A673 (cell line): ENCODE results near the gene BSDC1. TPM values are rescaled to one million over a fixed set of nuclear protein-coding genes. Genes with fewer than 3 reads are reported as not detected.

ENCODE experiments used
- BruUV-seq: library from RNA; stranded (reverse); fragments of 400-500 nt; replicated peaks from 2 replicates; lab custom pipeline; 2021; lab: Mats Ljungman, UMichigan
- CTCF ChIA-PET: fragments of 300-600 bp; sonication (Branson Sonifier 250); formaldehyde crosslinking; loops from one replicate; lab custom pipeline; 2022; ENCODE audit warnings: antibody characterized with exemption; lab: Charles Lee
- POLR2A ChIA-PET: fragments of 300-600 bp; sonication (Branson Sonifier 250); formaldehyde crosslinking; loops from one replicate; lab custom pipeline; 2022; ENCODE audit warnings: antibody characterized with exemption; ENCODE audit not compliant: low non-redundant PET; lab: Charles Lee
- DNase-seq: peaks from one replicate; pipeline ENCODE4 v3.0.0-alpha.2; 2015; ENCODE audit warnings: low spot score
- H3K27ac ChIP-seq: fragments of 200-600 bp; sonication (generic); 2 replicates; pipeline ENCODE4 v1.5.1; 2016; ENCODE audit warnings: mixed run types, low read depth, mild to moderate bottlenecking, mixed read lengths, antibody characterized with exemption, low read length; ENCODE audit not compliant: poor library complexity, severe bottlenecking
- H3K27me3 ChIP-seq: fragments of 200-600 bp; sonication (generic); replicated peaks from 2 replicates; pipeline ENCODE4 v1.6.1; 2017; ENCODE audit warnings: mixed run types, low read depth, mild to moderate bottlenecking, mixed read lengths, antibody characterized with exemption, low read length; ENCODE audit not compliant: insufficient read depth, poor library complexity
- H3K36me3 ChIP-seq: fragments of 200-600 bp; sonication (generic); 2 replicates; pipeline ENCODE4 v1.6.1; 2016; ENCODE audit warnings: mixed run types, mild to moderate bottlenecking, mixed read lengths, antibody characterized with exemption, low read length; ENCODE audit not compliant: insufficient read depth, poor library complexity, severe bottlenecking
- H3K4me1 ChIP-seq: fragments of 200-600 bp; sonication (generic); 2 replicates; pipeline ENCODE4 v1.6.1; 2017; ENCODE audit warnings: mixed run types, mild to moderate bottlenecking, mixed read lengths, antibody characterized with exemption, low read length; ENCODE audit not compliant: insufficient read depth, poor library complexity, severe bottlenecking
- H3K4me3 ChIP-seq: fragments of 200-600 bp; sonication (generic); 2 replicates; pipeline ENCODE4 v1.5.1; 2016; ENCODE audit warnings: low read depth, mixed run types, mild to moderate bottlenecking, mixed read lengths, low read length; ENCODE audit not compliant: poor library complexity, severe bottlenecking
- H3K9me3 ChIP-seq: fragments of 200-600 bp; sonication (generic); 2 replicates; pipeline ENCODE4 v1.6.1; 2016; ENCODE audit warnings: mixed run types, low read depth, mild to moderate bottlenecking, mixed read lengths, antibody characterized with exemption, low read length; ENCODE audit not compliant: poor library complexity, severe bottlenecking
- EZH2 ChIP-seq: fragments of 200-600 bp; sonication (generic); IDR thresholded peaks from 2 replicates; pipeline ENCODE4 v1.6.1; 2017; ENCODE audit warnings: borderline replicate concordance, low read depth, mild to moderate bottlenecking, mixed read lengths, antibody characterized with exemption, low read length; ENCODE audit not compliant: poor library complexity, severe bottlenecking
- intact Hi-C: fragments of 100-400 bp; cut with micrococcal nuclease; formaldehyde crosslinking; loops from one replicate; pipeline ENCODE4 v1.10.0; 2022; ENCODE audit not compliant: unreplicated experiment
- total RNA-seq: library from RNA; stranded (reverse); gene quantifications from 2 replicates; pipeline ENCODE4 v1.2.3, GENCODE V29; 2021
- TF ChIP-seq, protein P1 (sequence below): fragments of 300-800, 200-600 bp; sonication (generic); conservative IDR thresholded peaks from 2 replicates; pipeline ENCODE4 v1.5.1; 2017; ENCODE audit warnings: low read depth, mild to moderate bottlenecking, antibody characterized with exemption, low read length, moderate library complexity, mixed read lengths

BSDC1 gene
- total RNA-seq, 1 experiment from 2014 or later = 48.0 TPM

- ChIA-PET CTCF (interaction anchor here (0.6 to 1.0 kb wide), 2 partner anchors 16 to 137 kb away, joined by 3 to 6 read pairs; partner anchors contain the start of gene MARCKSL1), POLR2A (interaction anchor here (0.5 kb wide), 1 partner anchor 8 kb away, joined by 14 read pairs; no protein-coding TSS in a partner anchor)
- Histone ChIP-seq H3K36me3 (no peaks in the 10 kb centered on the region), H3K4me1 (peaks cover 8% of the 10 kb centered on the region), H3K9me3 (peaks cover 5% of the 10 kb centered on the region), H3K27me3 (no peaks in the 10 kb centered on the region), H3K4me3 (peak overlapping the region; percentile 63), H3K27ac (peak overlapping the region; percentile 90)
- intact Hi-C loops = no loop called here
- BruUV-seq = no TSS peak
- DNase-seq = peak; percentile 97
- TF ChIP-seq EZH2 = no peak
- TF ChIP-seq, protein P1, sequence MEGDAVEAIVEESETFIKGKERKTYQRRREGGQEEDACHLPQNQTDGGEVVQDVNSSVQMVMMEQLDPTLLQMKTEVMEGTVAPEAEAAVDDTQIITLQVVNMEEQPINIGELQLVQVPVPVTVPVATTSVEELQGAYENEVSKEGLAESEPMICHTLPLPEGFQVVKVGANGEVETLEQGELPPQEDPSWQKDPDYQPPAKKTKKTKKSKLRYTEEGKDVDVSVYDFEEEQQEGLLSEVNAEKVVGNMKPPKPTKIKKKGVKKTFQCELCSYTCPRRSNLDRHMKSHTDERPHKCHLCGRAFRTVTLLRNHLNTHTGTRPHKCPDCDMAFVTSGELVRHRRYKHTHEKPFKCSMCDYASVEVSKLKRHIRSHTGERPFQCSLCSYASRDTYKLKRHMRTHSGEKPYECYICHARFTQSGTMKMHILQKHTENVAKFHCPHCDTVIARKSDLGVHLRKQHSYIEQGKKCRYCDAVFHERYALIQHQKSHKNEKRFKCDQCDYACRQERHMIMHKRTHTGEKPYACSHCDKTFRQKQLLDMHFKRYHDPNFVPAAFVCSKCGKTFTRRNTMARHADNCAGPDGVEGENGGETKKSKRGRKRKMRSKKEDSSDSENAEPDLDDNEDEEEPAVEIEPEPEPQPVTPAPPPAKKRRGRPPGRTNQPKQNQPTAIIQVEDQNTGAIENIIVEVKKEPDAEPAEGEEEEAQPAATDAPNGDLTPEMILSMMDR = no peak
Measured at GRCh38 chr1:32351399-32352238, 42.6 kb downstream of the BSDC1 start.

DNA sequence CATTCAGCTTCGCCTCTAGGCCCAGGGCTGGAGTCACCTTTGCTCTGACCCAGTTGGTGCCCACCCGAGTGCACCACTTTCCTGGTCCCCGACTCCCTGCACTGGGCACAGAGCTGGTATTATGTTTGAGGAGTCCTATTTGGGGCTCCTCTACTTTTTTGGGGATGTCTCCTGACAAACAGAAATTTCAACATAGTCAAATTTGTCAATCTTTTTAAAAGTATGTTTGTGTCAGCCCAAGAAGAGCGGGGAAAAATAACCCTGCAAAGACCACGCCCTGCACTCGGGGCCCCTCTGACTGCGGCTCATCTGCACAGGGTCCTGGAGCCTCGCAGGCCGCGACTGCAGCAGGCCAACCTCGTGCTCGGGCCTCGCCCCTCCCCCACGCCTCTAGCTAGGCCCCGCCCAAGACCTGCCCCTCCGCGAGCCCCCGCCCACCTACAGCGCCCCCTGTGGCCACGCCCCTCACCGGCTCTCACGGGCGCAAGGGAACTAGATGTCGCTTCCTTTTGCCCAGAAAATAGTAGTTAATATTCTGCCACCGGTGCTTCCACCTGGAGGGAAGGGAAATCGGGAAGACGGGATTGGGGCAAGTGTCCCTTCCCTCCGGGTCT is 43.3 kb downstream of the BSDC1 start:
- Histone ChIP-seq H3K4me3 (peak overlapping the region; percentile 63), H3K4me1 (peaks cover 8% of the 10 kb centered on the region), H3K9me3 (peaks cover 5% of the 10 kb centered on the region), H3K27me3 (no peaks in the 10 kb centered on the region), H3K36me3 (no peaks in the 10 kb centered on the region), H3K27ac (peak overlapping the region; percentile 90)
- BruUV-seq = no TSS peak
- ChIA-PET POLR2A (no interaction called here), CTCF (interaction anchor here (0.6 to 1.0 kb wide), 2 partner anchors 15 to 136 kb away, joined by 3 to 6 read pairs; partner anchors contain the start of gene MARCKSL1)
- DNase-seq = no peak
- intact Hi-C loops = no loop called here
- TF ChIP-seq, protein P1 = peak; percentile 75
- TF ChIP-seq EZH2 = no peak

- TF ChIP-seq, protein P1 = no peak
- no peak for TF ChIP-seq EZH2
- Histone ChIP-seq H3K4me1 (peaks cover 8% of the 10 kb centered on the region), H3K9me3 (peaks cover 5% of the 10 kb centered on the region), H3K27me3 (no peaks in the 10 kb centered on the region), H3K36me3 (no peaks in the 10 kb centered on the region), H3K4me3 (no peak overlapping the region), H3K27ac (no peak overlapping the region)
- ChIA-PET POLR2A (no interaction called here), CTCF (no interaction called here)
- BruUV-seq = no TSS peak
- no peak for DNase-seq
- intact Hi-C loops = no loop called here
Measured at GRCh38 chr1:32349211-32349708, 45.0 kb downstream of the BSDC1 start.
